ENCODE measurements around the gene AGPAT2.

DNA sequence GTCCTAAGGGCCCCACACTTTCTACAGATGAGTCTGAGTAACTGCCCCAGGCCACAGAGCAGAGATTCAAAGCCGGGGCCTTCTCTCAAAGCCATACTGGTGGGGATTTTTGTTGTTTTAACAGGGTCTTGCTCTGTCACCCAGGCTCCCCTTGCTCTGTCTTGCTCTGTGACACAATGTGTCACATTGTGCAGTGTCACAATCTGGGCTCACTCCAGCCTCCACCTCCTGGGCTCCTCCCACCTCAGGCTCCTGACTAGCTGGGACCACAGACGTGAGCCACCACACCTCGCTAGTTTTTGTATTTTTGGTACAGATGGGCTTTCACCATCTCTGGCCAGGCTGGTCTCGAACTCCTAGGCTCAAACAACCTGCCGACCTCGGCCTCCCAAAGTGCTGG is 8.6 kb downstream of the AGPAT2 start:
- no peak for TF ChIP-seq POLR2AphosphoS5 (IDR thresholded peaks at IDR 0.05; ENCODE audit: low read depth, low read length)
- no peak for TF ChIP-seq TAF1 (IDR thresholded peaks at IDR 0.05; ENCODE audit: borderline replicate concordance, insufficient read depth, low read length)
- TF ChIP-seq, protein P1, sequence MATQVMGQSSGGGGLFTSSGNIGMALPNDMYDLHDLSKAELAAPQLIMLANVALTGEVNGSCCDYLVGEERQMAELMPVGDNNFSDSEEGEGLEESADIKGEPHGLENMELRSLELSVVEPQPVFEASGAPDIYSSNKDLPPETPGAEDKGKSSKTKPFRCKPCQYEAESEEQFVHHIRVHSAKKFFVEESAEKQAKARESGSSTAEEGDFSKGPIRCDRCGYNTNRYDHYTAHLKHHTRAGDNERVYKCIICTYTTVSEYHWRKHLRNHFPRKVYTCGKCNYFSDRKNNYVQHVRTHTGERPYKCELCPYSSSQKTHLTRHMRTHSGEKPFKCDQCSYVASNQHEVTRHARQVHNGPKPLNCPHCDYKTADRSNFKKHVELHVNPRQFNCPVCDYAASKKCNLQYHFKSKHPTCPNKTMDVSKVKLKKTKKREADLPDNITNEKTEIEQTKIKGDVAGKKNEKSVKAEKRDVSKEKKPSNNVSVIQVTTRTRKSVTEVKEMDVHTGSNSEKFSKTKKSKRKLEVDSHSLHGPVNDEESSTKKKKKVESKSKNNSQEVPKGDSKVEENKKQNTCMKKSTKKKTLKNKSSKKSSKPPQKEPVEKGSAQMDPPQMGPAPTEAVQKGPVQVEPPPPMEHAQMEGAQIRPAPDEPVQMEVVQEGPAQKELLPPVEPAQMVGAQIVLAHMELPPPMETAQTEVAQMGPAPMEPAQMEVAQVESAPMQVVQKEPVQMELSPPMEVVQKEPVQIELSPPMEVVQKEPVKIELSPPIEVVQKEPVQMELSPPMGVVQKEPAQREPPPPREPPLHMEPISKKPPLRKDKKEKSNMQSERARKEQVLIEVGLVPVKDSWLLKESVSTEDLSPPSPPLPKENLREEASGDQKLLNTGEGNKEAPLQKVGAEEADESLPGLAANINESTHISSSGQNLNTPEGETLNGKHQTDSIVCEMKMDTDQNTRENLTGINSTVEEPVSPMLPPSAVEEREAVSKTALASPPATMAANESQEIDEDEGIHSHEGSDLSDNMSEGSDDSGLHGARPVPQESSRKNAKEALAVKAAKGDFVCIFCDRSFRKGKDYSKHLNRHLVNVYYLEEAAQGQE (IDR thresholded peaks at IDR 0.05; ENCODE audit: insufficient read depth in 1 of 2, low read depth in 2 of 2, low read length in 2 of 2) = no peak
- no peak for TF ChIP-seq FOXP2 (optimal IDR thresholded peaks at IDR 0.05; ENCODE audit: borderline replicate concordance, extremely low read depth, extremely low read length, insufficient read depth)

All from PFSK-1 (cell line).